Smooth muscle cell (in vitro differentiated cells): ENCODE measurements around the gene CDH6. TPM values are rescaled to one million over a fixed set of nuclear protein-coding genes. Genes with fewer than 3 reads are reported as not detected.

Experiments
- DNase-seq: peaks from one replicate; lab custom pipeline; 2025; ENCODE audit not compliant: unreplicated experiment; lab: John Stamatoyannopoulos, UW
- H2AFZ ChIP-seq: fragments of 200-600 bp; sonication (generic); 2 replicates; pipeline ENCODE4 v1.6.0; 2016; ENCODE audit warnings: antibody characterized with exemption, low read depth, mild to moderate bottlenecking
- H3F3A ChIP-seq: fragments of 200-600 bp; sonication (generic); 2 replicates; pipeline ENCODE4 v1.6.0; 2017; ENCODE audit warnings: antibody characterized with exemption, low read depth
- H3K27ac ChIP-seq: fragments of 200-600 bp; sonication (generic); 2 replicates; pipeline ENCODE4 v1.5.1; 2016; ENCODE audit warnings: low read depth, mild to moderate bottlenecking
- H3K27me3 ChIP-seq: fragments of 200-600 bp; sonication (generic); 2 replicates; pipeline ENCODE4 v1.6.1; 2016; ENCODE audit warnings: low read depth, mild to moderate bottlenecking
- H3K36me3 ChIP-seq: fragments of 200-600 bp; sonication (generic); 2 replicates; pipeline ENCODE4 v1.5.1; 2016; ENCODE audit warnings: low read depth
- H3K4me1 ChIP-seq: fragments of 200-600 bp; sonication (generic); 2 replicates; pipeline ENCODE4 v1.5.1; 2016; ENCODE audit warnings: low read depth
- H3K4me2 ChIP-seq: fragments of 200-600 bp; sonication (generic); 2 replicates; pipeline ENCODE4 v1.6.0; 2016; ENCODE audit warnings: mild to moderate bottlenecking
- H3K4me3 ChIP-seq: fragments of 200-600 bp; sonication (generic); 2 replicates; pipeline ENCODE4 v1.5.1; 2016; ENCODE audit warnings: mild to moderate bottlenecking
- H3K79me2 ChIP-seq: fragments of 200-600 bp; sonication (generic); 2 replicates; pipeline ENCODE4 v1.6.0; 2016; ENCODE audit warnings: low read depth, mild to moderate bottlenecking
- H3K9ac ChIP-seq: fragments of 200-600 bp; sonication (generic); 2 replicates; pipeline ENCODE4 v1.6.0; 2016; ENCODE audit warnings: low read depth
- H3K9me3 ChIP-seq: fragments of 200-600 bp; sonication (generic); replicated peaks from 2 replicates; pipeline ENCODE4 v1.5.1; 2016; ENCODE audit warnings: low read depth
- H4K20me1 ChIP-seq: fragments of 200-600 bp; sonication (generic); 2 replicates; pipeline ENCODE4 v1.6.0; 2016; ENCODE audit warnings: low read depth
- CTCF ChIP-seq: fragments of 200-600 bp; sonication (generic); IDR thresholded peaks from 2 replicates; pipeline ENCODE4 v1.5.1; 2017; ENCODE audit warnings: borderline replicate concordance, mild to moderate bottlenecking, antibody characterized with exemption; ENCODE audit not compliant: insufficient read depth, poor library complexity, severe bottlenecking
- WGBS: methylation state at CpG from one replicate; pipeline ENCODE4 v1.1.7; 2016; ENCODE audit warnings: low lambda C conversion rate; 5-methylcytosine and 5-hydroxymethylcytosine counted together
- polyA plus RNA-seq: library from polyadenylated mRNA; unstranded; fragments of >200 nt; fragmentation: Nextera tagmentation; extraction: Ambion mirVana; gene quantifications from 2 replicates; pipeline ENCODE4 v1.2.1, GENCODE V29; 2016
- total RNA-seq: library from RNA; depleted of rRNA; stranded (reverse); fragments of >200 nt; gene quantifications from 2 replicates; pipeline ENCODE4 v1.2.3, GENCODE V29; 2014

Gene CDH6
- total and polyA plus RNA-seq, 2 experiments from 2014 or later = 1.5 to 5.9 TPM

- Histone ChIP-seq H3K27me3 (no peaks in the 10 kb centered on the region), H3K4me1 (no peaks in the 10 kb centered on the region), H3K79me2 (no peaks in the 10 kb centered on the region), H3K36me3 (no peaks in the 10 kb centered on the region), H2AFZ (no peak overlapping the region), H3K9ac (no peak overlapping the region), H3K9me3 (no peaks in the 10 kb centered on the region), H4K20me1 (no peaks in the 10 kb centered on the region), H3F3A (no peaks in the 10 kb centered on the region), H3K27ac (no peak overlapping the region), H3K4me3 (no peak overlapping the region), H3K4me2 (no peak overlapping the region)
- no peak for TF ChIP-seq CTCF
- DNase-seq = no peak
- WGBS = 80% methylated on average over 4 of the region's 4 CpGs
Observed at GRCh38 chr5:31213257-31213656, 19.8 kb downstream of the CDH6 start.

- no peak overlapping the region for H3K4me2 ChIP-seq
- WGBS = 53% methylated on average over 6 of the region's 6 CpGs
- DNase-seq = no peak
Observed at GRCh38 chr5:31213705-31214121, 20.2 kb downstream of the CDH6 start.

GRCh38 chr5:31214229-31214628 is 20.7 kb downstream of the CDH6 start:
- WGBS = 82% methylated on average over 3 of the region's 3 CpGs
- Histone ChIP-seq H3K4me3 (no peak overlapping the region), H3F3A (no peaks in the 10 kb centered on the region), H3K4me2 (no peak overlapping the region), H2AFZ (no peak overlapping the region), H3K79me2 (no peaks in the 10 kb centered on the region), H4K20me1 (no peaks in the 10 kb centered on the region), H3K36me3 (no peaks in the 10 kb centered on the region), H3K4me1 (no peaks in the 10 kb centered on the region), H3K9ac (no peak overlapping the region), H3K9me3 (no peaks in the 10 kb centered on the region), H3K27me3 (no peaks in the 10 kb centered on the region), H3K27ac (no peak overlapping the region)
- DNase-seq = no peak
- TF ChIP-seq CTCF = no peak

More at GRCh38 chr5:31213705-31214121, 20.2 kb downstream of the CDH6 start:
- Histone ChIP-seq H3K4me3 (no peak overlapping the region), H3K9ac (no peak overlapping the region), H3K79me2 (no peaks in the 10 kb centered on the region), H3F3A (no peaks in the 10 kb centered on the region), H3K36me3 (no peaks in the 10 kb centered on the region), H4K20me1 (no peaks in the 10 kb centered on the region), H3K9me3 (no peaks in the 10 kb centered on the region), H3K4me1 (no peaks in the 10 kb centered on the region), H3K27ac (no peak overlapping the region), H2AFZ (no peak overlapping the region), H3K27me3 (no peaks in the 10 kb centered on the region)
- no peak for TF ChIP-seq CTCF

- Histone ChIP-seq H3K27ac (no peak overlapping the region), H3F3A (no peaks in the 10 kb centered on the region), H3K4me1 (no peaks in the 10 kb centered on the region), H3K36me3 (no peaks in the 10 kb centered on the region), H3K79me2 (no peaks in the 10 kb centered on the region), H3K4me2 (no peak overlapping the region), H3K9ac (no peak overlapping the region), H2AFZ (no peak overlapping the region), H3K9me3 (no peaks in the 10 kb centered on the region), H3K4me3 (no peak overlapping the region), H4K20me1 (no peaks in the 10 kb centered on the region), H3K27me3 (no peaks in the 10 kb centered on the region)
- no peak for TF ChIP-seq CTCF
- no peak for DNase-seq
Observed at GRCh38 chr5:31215236-31215635, 21.8 kb downstream of the CDH6 start.
